ENCODE measurements around the gene ARHGAP18.

GRCh38 chr6:129753422-129753821 is 43.4 kb upstream of the ARHGAP18 start:
- TF ChIP-seq HDGF (IDR thresholded peaks at IDR 0.05; ENCODE audit: borderline replicate concordance) (no peak), FOXK2 (IDR thresholded peaks at IDR 0.05) (no peak), SUZ12 (IDR thresholded peaks at IDR 0.05) (no peak), PKNOX1 (IDR thresholded peaks at IDR 0.05) (no peak), NFRKB (IDR thresholded peaks at IDR 0.05) (no peak), FOXM1 (IDR thresholded peaks at IDR 0.05; ENCODE audit: borderline replicate concordance) (no peak)
